Posterior cingulate gyrus (tissue), 11 donors: ENCODE measurements around the gene OR9G4.

ENCODE experiments used
- DNase-seq, 10 donors: peaks; one replicate each; pipeline versions ENCODE4 v3.0.0 to v3.0.0-alpha.2; 2020 to 2021; ENCODE audit warnings: mixed read lengths in 3 of 10
- intact Hi-C: fragments of 100-400 bp; cut with DNase I; formaldehyde crosslinking; loops from one replicate; pipeline ENCODE4 v1.15.1; 2023

OR9G4 gene

DNA sequence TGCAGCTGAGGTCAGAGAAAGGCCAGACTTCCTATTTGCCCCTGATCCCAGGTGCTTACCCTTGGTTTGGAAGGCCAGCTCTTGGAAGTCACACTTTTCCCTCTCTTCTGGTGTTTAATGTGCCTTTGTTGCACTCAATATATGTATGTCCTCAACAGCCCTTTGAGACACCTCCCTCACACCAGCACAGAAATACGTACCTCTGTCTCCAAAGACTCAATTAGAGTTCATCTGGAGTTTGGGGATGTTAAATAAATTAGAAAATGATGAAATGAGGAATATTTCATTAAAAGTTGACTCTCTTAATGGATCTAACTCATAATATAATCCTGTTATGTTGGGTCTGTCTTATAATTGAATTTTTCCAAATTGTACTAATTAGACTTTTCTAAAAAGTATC lies at the start of gene OR9G4:
Gene OR9G4 (minus strand): TSS at position 101 of the 400 bp plus-strand sequence. CDS start 4,931 bp downstream, outside the sequence.
- no peak for DNase-seq
- intact Hi-C loops = no loop called here

DNA sequence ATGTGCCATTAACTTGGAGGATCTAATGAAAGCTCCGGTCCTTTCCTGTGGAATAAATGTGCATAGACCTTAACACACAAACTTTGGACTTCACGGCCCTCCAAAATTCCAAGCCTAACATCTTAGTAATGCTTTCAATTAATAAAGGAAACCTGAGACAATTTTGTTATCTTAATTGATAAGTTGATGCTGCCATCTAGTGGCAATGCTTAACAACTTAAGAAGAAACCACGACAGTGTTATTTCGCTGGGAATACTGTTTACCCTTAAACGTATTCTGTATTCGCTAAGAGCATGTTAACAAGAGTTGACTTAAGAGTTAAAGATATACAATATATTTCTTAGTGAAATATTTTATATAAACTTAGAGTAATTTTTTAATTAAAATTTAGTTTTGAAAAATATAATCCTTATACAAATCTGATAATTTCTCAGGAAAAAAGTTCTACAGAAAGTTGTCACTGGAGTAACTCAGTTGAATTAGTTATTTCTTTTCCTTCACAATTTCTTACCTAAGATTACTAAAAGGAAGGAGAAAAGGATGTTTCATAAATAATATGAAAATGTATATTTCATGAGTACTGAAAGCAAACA lies 35.0 kb upstream of the OR9G4 start:
- no peak for DNase-seq
- intact Hi-C loops = loop anchor here (2.0 kb wide), 1 partner anchor 159 kb away; no protein-coding TSS in a partner anchor

DNA sequence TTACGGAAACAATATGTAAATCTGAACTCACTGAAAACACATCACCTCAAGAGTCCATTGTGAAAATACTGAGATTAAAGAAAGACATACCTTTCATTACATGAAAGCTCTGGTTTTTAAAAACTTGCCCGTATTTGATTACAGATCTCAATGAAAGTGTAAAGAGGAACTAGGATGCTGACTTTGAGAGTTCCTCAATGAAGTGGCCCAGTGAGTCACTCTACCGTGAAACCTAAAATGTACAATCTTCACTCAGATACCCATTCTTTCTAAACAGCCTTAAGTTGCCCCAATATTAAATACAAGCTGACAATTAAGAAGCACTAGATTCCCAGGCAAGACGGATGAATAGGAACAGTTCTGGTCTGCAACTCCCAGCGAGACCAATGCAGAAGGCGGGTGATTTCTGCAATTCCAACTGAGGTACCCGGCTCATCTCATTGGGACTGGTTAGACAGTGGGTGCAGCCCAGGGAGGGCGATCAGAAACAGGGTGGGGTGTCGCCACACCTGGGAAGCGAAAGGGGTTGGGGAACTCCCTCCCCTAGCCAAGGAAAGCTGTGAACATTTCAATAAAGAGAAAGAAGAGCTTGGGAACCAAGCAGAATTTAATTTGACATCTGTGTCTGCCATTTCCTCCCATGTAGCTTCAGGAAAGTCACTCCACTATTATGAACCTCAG lies 33.8 kb upstream of the OR9G4 start:
- intact Hi-C loops = loop anchor here (2.0 kb wide), 1 partner anchor 158 kb away; no protein-coding TSS in a partner anchor
- no peak for DNase-seq

DNA sequence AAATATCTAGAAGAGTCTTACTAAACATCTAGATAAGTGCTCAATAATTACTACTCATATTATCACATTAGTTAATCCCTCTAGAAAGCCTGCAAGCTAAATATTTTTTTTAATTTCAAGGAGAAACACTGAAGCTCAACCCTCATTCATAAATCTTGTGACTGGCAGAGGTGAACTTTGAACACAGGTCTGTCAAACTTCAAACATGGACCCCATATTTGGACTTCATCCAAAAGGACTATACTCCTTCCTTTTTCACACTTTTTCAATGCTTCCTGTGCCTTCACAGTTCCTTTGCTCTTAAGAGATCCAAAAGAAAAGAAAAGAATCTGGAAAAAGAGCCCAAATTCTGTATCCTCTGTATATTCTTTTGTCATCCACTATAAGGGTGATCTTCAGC lies 28.3 kb upstream of the OR9G4 start:
- intact Hi-C loops = no loop called here
- no peak for DNase-seq

DNA sequence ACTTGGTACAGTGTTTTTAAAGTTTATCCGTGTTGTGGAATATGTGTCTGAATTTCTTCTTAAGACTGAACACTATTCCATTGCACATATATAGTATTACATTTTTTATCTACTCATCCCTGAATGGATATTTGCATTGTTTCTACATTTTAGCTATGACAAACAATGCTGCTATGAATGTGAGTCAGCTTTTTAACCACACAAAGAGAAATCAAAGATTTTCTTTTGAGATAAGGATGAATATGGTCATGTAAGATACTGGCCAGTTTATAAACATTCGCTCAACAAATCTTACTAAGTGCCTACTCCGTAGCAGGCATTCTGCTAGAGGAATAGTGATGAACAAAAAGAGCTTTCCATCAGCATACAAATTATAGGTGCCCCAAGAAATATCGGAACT lies 16.5 kb upstream of the OR9G4 start:
- DNase-seq = no peak
- intact Hi-C loops = loop anchor here (10.0 kb wide), 1 partner anchor 60 kb away; no protein-coding TSS in a partner anchor

DNA sequence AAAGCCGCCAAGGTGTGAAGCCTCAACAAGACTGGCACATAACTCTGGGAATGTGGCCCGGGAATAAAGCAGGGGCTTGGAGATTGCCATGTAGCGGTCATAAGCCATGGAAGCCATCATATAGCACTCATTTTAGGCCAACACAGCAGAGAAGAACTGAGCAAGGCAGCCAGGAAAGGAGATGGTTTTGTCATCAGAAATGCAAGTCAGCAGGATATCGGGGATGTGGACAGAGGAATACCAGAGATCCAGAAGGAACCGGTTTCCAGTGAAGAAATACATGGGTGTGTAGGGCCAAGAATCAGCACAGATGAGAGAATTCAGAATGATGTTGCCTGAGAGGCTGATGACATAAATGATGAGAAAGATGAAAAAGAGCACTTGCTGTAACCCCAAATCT lies 3.0 kb upstream of the OR9G4 start:
- intact Hi-C loops = no loop called here
- DNase-seq = no peak

DNA sequence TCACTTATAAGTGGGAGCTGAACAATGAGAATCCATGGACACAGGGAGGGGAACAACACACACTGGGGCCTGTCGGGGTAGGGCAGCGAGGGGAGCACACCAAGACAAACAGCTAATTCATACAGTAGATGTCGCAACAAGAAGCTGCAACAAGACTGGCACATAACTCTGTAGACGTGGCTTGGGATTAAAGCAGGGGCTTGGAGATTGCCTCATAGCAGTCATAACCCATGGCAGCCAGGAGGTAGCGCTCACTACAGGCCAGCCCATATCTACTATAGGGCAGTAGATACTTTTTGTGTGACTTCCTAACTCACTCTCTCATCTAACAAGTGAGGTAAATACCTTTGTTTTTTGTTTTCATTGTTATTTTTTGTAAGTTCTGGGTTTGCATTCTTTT lies 1.7 kb upstream of the OR9G4 start:
- DNase-seq = no peak
- intact Hi-C loops = no loop called here

DNA sequence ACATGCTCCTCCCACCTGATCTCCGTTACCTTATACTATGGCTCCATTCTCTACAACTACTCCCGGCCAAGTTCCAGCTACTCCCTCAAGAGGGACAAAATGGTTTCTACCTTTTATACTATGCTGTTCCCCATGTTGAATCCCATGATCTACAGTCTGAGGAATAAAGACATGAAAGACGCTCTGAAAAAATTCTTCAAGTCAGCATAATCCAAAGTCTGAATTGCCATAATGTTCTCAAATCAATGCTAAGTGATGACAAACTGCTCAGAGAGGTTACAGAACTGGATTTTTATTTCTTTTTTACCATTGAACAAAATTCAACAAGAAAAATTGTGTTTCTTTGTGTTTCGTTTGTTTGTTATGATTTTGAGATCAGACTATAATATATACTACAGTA lies 7.6 kb downstream of the OR9G4 start:
- DNase-seq = no peak
- intact Hi-C loops = no loop called here

DNA sequence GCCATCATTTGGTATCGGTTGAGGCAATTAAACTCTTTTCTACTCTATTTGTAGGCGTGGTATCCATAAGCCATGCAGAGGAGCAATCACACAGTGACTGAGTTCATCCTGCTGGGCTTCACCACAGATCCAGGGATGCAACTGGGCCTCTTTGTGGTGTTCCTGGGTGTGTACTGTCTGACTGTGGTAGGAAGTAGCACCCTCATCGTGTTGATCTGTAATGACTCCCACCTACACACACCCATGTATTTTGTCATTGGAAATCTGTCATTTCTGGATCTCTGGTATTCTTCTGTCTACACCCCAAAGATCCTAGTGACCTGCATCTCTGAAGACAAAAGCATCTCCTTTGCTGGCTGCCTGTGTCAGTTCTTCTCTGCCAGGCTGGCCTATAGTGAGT lies 8.4 kb downstream of the OR9G4 start:
- no peak for DNase-seq
- intact Hi-C loops = no loop called here

DNA sequence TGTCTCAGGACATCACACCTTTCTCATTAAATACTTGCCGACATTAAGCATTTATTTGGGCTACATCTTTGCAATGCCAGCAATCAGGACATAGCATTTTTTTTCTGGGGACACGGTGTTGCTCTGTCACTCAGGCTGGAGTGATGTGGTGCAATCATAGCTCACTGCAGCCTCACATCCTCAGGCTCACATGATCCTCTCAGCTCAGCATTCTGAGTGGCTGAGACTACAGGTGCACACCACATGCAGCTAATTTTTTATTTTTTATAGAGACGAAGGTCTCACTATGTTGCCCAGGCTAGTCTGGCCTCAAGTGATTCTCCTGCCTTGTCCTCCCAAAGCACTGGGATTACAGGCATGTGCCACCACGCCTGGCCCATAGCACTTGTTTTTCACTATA lies 28.0 kb downstream of the OR9G4 start:
- intact Hi-C loops = no loop called here
- DNase-seq = no peak

DNA sequence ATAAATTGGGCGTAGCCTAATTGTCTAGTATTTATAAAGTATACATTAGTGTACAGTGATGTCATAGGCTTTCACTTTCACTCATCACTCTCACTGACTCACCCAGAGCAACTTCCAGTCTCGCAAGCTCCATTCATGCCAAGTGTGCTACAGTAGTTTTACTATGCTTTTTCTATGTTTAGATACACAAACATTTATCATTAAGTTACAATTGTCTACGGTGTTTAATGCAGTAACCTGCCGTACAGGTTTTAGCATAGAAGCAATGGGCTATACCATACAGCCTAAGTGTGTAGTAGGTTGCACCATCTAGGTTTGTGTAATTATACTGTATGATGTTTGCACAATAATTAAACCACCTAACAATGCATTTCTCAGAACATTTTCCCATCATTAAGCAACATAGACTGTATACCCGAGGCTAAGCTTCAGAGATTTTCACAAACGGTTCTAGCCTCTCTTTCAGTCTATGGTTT lies 32.1 kb downstream of the OR9G4 start:
- no peak for DNase-seq
- intact Hi-C loops = no loop called here

DNA sequence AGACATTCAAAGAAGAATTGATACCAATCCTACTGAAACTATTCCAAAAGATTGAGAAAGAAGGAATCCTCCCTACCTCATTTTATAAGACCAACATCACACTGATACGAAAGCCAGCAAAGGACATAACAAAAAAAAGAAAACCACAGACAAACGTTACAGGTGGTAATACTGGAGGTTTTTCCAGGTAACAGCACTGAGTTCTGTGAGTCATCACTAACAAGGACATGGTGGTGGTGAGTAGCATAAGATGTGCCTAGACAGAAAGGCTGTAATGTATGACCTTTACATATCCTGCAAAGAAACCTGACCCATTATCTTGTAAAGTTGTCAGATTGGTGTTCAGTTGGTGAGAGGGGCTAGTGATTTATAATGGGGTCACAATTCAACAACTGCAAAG lies 34.3 kb downstream of the OR9G4 start:
- no peak for DNase-seq
- intact Hi-C loops = no loop called here

DNA sequence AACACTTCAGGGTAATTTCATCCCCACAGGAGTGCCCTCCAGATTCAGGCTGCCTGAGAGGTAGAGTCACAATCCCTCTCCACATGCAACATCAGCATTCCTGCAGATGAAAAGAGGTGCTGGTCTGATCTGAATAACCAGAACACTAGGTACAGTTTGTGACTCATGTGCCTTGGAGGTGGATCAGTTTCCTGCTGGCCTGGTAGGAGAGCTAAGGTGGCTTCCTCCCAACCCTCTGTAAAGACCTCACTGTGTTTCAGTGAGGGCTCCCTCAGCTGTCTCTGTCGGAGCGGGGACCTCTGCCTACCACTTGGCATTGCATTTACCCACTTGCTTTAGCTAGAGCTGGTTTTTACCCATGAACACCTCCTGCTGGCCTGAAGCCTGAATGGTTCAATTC lies 42.0 kb downstream of the OR9G4 start:
- no peak for DNase-seq
- intact Hi-C loops = no loop called here

DNA sequence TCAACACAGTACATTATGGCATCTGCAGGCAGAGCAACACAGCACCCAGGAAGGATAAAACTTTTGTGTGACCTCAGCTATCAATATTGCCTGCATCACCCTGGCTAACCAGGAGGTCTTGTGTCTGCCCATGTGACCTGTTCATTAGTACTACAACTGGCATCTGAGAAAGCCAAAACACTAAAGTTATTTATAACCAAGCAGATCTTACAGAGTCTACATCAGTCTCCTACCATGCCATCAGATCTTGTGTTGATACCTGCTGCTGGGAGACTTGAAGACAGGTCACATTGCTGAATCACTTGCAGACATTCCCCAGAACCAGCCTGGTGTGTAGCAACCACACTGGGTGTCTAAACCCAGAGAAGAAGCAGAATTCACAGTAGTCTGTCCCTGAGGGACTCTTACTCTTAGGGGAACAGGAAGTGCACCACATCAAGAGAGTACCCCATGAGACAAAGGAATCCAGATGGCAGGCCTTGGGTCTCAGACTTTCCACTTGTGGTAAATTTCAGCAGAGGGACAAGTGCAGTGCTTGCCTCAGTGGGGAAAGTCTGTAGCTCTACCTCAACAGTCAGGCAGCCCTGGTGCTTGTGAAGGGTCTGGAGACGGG lies 42.6 kb downstream of the OR9G4 start:
- DNase-seq = no peak
- intact Hi-C loops = no loop called here

DNA sequence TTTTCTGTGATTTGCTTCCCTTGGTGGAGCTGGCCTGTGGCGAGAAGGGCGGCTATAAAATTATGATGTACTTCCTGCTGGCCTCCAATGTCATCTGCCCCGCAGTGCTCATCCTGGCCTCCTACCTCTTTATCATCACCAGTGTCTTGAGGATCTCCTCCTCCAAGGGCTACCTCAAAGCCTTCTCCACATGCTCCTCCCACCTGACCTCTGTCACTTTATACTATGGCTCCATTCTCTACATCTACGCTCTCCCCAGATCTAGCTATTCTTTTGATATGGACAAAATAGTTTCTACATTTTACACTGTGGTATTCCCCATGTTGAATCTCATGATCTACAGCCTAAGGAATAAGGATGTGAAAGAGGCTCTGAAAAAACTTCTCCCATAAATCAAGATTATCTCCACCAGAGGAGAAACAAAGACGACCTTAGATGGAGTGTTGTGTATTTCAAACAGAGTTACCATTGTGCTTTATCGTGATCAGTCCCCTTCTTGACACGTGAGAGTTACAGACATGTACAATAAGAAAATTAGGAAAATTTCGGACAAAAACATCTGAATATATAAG lies 47.5 kb downstream of the OR9G4 start:
- peak in 1 of 10 donors; percentile 48 for DNase-seq
- intact Hi-C loops = no loop called here

DNA sequence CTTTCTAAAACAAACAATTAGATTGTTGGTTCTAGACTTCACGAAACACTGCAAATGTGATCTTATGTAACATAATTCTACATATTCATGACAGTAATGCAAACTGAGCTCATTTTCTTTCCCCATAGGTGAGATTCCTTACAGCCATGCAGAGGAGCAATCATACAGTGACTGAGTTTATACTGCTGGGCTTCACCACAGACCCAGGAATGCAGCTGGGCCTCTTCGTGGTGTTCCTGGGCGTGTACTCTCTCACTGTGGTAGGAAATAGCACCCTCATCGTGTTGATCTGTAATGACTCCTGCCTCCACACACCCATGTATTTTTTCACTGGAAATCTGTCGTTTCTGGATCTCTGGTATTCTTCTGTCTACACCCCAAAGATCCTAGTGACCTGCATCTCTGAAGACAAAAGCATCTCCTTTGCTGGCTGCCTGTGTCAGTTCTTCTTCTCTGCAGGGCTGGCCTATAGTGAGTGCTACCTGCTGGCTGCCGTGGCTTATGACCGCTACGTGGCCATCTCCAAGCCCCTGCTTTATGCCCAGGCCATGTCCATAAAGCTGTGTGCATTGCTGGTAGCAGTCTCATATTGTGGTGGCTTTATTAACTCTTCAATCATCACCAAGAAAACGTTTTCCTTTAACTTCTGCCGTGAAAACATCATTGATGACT lies 48.1 kb downstream of the OR9G4 start:
- intact Hi-C loops = no loop called here
- no peak for DNase-seq

DNA sequence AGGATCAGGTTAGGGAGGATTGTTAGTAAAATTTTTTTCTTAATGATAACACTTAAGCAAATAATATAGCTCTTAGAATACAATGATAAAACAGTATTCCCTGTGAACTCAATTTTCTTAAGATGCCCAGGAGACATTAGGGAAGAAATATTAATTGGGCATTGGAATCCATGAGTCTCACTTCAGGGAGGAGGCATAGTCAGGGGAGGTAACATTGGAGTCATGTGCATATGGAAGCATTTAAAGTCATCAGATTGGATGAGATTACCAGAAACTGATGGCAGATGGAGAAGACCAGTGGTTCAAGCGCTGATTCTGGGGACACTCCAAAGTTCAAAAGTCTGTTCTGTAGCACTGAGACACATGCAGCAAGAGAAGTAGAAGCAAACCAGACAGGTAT lies 49.7 kb downstream of the OR9G4 start, which contains the start of gene OR9G1:
Gene OR9G1 (plus strand): TSS at position 301 of the 400 bp plus-strand sequence. CDS start 1,293 bp downstream, outside the sequence.
- intact Hi-C loops = no loop called here
- no peak for DNase-seq

DNA sequence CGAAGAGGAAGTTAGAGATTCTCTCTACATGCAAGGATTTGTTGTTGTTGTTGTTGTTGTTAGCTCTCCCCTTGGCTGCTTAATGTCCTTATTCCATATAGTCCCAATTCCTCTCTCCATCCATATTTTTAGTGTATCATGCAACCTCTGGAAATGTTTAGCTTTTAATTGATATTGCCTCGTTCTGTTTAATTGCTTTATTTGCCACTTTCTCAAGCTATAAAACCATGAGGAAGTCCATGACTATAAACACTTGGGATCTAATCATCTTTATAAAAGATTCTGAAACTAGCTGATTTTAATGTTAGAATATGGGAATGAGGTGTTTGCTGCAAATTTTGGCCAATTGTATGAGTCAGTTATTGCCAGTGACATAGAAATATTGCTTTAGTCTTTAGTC lies 55.1 kb downstream of the OR9G4 start:
- intact Hi-C loops = no loop called here
- no peak for DNase-seq
